ENCODE results near the gene SLC4A1. TPM values are rescaled to one million over a fixed set of nuclear protein-coding genes. Genes with fewer than 3 reads are reported as not detected.

Gene SLC4A1
- total RNA-seq, 1 donor, result not detected

DNA sequence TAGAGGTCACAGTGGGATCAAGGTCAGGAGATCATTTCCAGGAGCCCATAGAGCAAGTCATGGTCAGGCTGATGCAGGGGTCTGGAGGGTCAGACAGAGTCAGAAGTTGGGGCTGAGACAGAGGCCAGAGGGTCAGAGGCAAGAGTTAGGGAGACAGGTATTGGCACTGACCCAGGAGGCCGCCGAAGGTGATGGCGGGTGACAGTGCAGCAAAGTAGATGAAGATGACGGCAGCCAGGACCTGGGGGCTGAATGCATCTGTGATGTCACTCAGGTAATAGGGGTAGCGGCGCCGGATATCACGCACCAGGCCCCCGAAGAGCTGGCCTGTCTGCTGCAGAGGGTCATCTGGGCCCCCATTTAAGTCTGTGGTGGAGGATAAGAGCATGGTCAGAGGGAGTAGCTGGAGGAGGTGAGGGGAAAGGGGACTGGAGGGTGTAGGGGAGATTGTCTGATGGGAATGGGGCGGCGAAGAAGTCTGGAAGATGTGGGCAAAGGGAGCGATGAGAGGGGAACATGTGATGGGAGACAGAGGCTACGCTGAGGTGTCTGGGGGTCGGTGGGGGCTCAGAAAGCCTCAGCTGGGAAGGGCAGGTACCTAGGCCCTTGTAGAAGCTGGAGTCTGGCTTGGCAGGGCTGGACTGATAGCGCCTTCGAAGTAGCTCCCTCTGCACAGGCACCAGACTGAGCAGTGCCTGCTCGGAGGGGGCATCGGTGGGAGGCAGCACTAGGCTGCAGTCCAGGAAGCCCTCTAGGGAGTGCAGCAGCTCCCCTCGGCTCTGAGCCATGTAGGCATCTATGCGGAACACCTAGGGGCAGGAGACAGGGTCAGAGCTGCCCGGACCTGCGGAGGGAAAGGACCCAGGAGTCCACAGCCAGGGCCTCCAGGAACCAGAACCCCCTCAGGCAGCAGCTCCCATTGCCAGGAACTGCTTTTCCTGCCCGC is 9.8 kb downstream of the SLC4A1 start:
- Histone ChIP-seq H3K79me2 (ENCODE audit: insufficient read depth, low read length) (no peaks in the 10 kb centered on the region), H2AFZ (ENCODE audit: low read length) (no peak overlapping the region), H3K27me3 (ENCODE audit: insufficient read depth, low read length) (no peaks in the 10 kb centered on the region), H4K20me1 (ENCODE audit: insufficient read depth, low read length) (no peaks in the 10 kb centered on the region), H3K4me1 (ENCODE audit: insufficient read depth, low read length) (no peaks in the 10 kb centered on the region), H3K9me3 (ENCODE audit: low read depth, low read length) (no peaks in the 10 kb centered on the region), H3K36me3 (ENCODE audit: insufficient read depth, low read length) (no peaks in the 10 kb centered on the region), H3K4me2 (ENCODE audit: insufficient read depth, low read length) (no peak overlapping the region), H3K4me3 (ENCODE audit: insufficient read depth, low read length) (no peak overlapping the region), H3K27ac (ENCODE audit: low read depth, low read length) (no peak overlapping the region)
- peak; percentile 82 for DNase-seq (ENCODE audit: insufficient read length, low spot score, missing footprints)
- TF ChIP-seq, protein P1, sequence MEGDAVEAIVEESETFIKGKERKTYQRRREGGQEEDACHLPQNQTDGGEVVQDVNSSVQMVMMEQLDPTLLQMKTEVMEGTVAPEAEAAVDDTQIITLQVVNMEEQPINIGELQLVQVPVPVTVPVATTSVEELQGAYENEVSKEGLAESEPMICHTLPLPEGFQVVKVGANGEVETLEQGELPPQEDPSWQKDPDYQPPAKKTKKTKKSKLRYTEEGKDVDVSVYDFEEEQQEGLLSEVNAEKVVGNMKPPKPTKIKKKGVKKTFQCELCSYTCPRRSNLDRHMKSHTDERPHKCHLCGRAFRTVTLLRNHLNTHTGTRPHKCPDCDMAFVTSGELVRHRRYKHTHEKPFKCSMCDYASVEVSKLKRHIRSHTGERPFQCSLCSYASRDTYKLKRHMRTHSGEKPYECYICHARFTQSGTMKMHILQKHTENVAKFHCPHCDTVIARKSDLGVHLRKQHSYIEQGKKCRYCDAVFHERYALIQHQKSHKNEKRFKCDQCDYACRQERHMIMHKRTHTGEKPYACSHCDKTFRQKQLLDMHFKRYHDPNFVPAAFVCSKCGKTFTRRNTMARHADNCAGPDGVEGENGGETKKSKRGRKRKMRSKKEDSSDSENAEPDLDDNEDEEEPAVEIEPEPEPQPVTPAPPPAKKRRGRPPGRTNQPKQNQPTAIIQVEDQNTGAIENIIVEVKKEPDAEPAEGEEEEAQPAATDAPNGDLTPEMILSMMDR (IDR thresholded peaks at IDR 0.05; ENCODE audit: extremely low read depth, low read depth, low read length), result no peak

DNA sequence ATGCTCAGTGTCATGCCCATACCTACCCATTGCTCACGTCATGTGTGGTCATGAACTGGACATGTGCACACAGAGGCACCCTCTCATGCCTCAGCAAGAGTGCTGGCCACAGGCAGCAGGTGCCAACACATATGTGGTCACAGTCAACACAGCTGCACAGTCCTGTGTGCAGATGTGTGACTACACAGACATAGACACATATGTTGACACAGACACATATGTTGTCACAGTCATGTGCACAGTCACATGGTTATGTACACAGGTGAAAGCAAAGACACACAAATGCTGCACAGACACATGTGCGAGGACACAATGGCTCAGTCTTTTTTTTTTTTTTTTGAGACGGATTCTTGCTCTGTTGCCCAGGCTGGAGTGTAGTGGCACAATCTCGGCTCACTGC is 11.3 kb downstream of the SLC4A1 start:
- Histone ChIP-seq H2AFZ (ENCODE audit: low read length) (no peak overlapping the region), H3K4me2 (ENCODE audit: insufficient read depth, low read length) (no peak overlapping the region), H3K79me2 (ENCODE audit: insufficient read depth, low read length) (no peaks in the 10 kb centered on the region), H3K27me3 (ENCODE audit: insufficient read depth, low read length) (no peaks in the 10 kb centered on the region), H3K27ac (ENCODE audit: low read depth, low read length) (no peak overlapping the region), H4K20me1 (ENCODE audit: insufficient read depth, low read length) (no peaks in the 10 kb centered on the region), H3K36me3 (ENCODE audit: insufficient read depth, low read length) (no peaks in the 10 kb centered on the region), H3K9me3 (ENCODE audit: low read depth, low read length) (no peaks in the 10 kb centered on the region), H3K4me1 (ENCODE audit: insufficient read depth, low read length) (no peaks in the 10 kb centered on the region), H3K4me3 (ENCODE audit: insufficient read depth, low read length) (no peak overlapping the region)
- DNase-seq (ENCODE audit: insufficient read length, low spot score, missing footprints), result peak; percentile 73
- TF ChIP-seq, protein P1 (IDR thresholded peaks at IDR 0.05; ENCODE audit: extremely low read depth, low read depth, low read length), result no peak

DNA sequence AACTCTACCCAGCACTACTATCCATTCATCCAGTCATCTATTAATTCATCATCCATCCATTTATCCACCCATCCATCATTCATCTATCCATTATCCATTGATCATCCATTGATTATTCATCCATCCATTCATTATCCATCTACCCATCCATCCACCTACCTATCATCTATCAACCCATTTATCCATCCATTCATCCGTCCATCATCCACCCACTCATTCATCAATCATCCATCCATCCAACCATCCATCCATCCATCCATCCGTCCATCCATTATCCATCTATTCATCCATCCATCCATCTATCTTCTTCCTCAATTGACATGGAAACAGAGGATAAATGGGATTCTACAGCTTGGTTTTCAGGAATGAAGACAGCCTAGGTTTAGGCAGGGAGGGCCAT is 12.0 kb downstream of the SLC4A1 start:
- no peaks in the 10 kb centered on the region for H3K36me3 ChIP-seq (ENCODE audit: insufficient read depth, low read length)
- no peaks in the 10 kb centered on the region for H3K4me1 ChIP-seq (ENCODE audit: insufficient read depth, low read length)
- no peak overlapping the region for H3K27ac ChIP-seq (ENCODE audit: low read depth, low read length)
- no peaks in the 10 kb centered on the region for H3K9me3 ChIP-seq (ENCODE audit: low read depth, low read length)
- no peak overlapping the region for H3K4me2 ChIP-seq (ENCODE audit: insufficient read depth, low read length)
- H2AFZ ChIP-seq (ENCODE audit: low read length), result no peak overlapping the region
- H3K27me3 ChIP-seq (ENCODE audit: insufficient read depth, low read length), result no peaks in the 10 kb centered on the region
- H3K79me2 ChIP-seq (ENCODE audit: insufficient read depth, low read length), result no peaks in the 10 kb centered on the region
- no peak overlapping the region for H3K4me3 ChIP-seq (ENCODE audit: insufficient read depth, low read length)
- DNase-seq (ENCODE audit: insufficient read length, low spot score, missing footprints), result no peak
- H4K20me1 ChIP-seq (ENCODE audit: insufficient read depth, low read length), result no peaks in the 10 kb centered on the region
- TF ChIP-seq, protein P1 (IDR thresholded peaks at IDR 0.05; ENCODE audit: extremely low read depth, low read depth, low read length), result no peak

DNA sequence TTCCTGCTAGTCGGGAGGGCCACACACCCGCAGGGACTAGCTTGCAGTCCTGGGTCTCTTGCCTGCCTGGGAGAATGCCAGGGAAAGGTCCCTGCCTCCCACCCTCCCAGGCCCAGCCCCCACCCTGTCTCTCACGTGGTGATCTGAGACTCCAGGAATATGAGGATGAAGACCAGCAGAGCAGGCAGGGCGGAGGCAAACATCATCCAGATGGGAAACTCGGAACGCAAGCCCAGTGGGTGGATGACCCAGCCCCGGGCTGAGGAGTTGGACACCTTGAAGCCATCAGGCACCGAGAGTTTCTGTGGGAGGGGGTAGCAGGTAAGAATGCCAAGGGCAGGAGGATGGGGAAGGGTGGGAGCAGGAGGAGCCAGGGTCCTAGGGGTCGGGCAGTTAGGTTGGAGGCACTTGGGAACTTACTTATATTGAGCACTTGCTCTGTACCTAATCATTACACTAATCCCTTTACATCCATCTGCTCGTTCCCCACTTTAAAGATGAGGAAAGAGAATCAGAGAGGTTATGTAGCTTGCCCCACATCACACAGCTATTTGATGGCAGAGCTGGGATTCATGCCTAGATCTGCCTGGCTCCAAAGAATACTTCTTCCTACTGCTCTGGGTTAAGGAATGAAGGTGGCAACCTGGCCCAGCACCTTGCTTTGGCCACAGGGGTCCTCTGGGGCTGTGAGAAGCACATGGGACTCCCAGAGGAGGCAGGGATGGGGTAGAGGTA is 13.4 kb downstream of the SLC4A1 start:
- H3K36me3 ChIP-seq (ENCODE audit: insufficient read depth, low read length), result no peaks in the 10 kb centered on the region
- no peaks in the 10 kb centered on the region for H3K79me2 ChIP-seq (ENCODE audit: insufficient read depth, low read length)
- H3K9me3 ChIP-seq (ENCODE audit: low read depth, low read length), result no peaks in the 10 kb centered on the region
- no peak overlapping the region for H3K4me3 ChIP-seq (ENCODE audit: insufficient read depth, low read length)
- H3K4me2 ChIP-seq (ENCODE audit: insufficient read depth, low read length), result no peak overlapping the region
- TF ChIP-seq, protein P1 (IDR thresholded peaks at IDR 0.05; ENCODE audit: extremely low read depth, low read depth, low read length), result no peak
- no peak overlapping the region for H2AFZ ChIP-seq (ENCODE audit: low read length)
- H3K27ac ChIP-seq (ENCODE audit: low read depth, low read length), result no peak overlapping the region
- no peaks in the 10 kb centered on the region for H4K20me1 ChIP-seq (ENCODE audit: insufficient read depth, low read length)
- peak; percentile 51 for DNase-seq (ENCODE audit: insufficient read length, low spot score, missing footprints)
- H3K4me1 ChIP-seq (ENCODE audit: insufficient read depth, low read length), result no peaks in the 10 kb centered on the region
- peaks cover 6% of the 10 kb centered on the region for H3K27me3 ChIP-seq (ENCODE audit: insufficient read depth, low read length)
